ENCODE results near the gene NRL. TPM values are rescaled to one million over a fixed set of nuclear protein-coding genes. Genes with fewer than 3 reads are reported as not detected.

NRL gene
- total and polyA plus RNA-seq, 4 donors, result 2.7 to 5.4 (median 3.1) TPM

DNA sequence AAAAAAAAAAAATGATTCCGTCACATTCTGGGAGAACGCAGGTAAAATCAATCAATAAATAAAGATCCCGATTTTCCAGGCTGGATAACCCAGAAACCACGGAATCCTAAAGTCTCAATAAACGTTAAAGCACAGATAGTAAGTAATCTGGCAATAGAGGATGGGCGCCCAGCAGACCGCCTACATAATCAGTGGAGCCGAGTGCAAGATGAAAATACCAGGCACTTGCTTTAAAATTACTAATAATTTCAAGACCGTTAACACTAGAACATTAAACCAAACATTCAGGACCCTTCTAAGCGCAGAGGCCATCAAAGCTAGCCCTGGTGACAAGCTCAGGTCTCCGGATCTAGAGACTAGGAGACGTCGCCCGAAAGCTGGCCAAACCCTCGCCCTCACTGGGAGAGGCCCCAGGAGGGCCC is 1.4 kb downstream of the NRL start:
- WGBS, 2 donors, result 18 to 20% methylated on average over 15 of the region's 15 CpGs
- no peaks in the 10 kb centered on the region for H3K27me3 ChIP-seq (ENCODE audit: control insufficient read depth in 3 of 3, insufficient read depth in 3 of 3, low read length in 2 of 3)
- peak overlapping the region; percentile 97 to 98 for H3K27ac ChIP-seq (ENCODE audit: low read depth in 1 of 2, low read length in 1 of 2)
- peak overlapping the region; percentile 65 to 79 for H3K9ac ChIP-seq (ENCODE audit: insufficient read depth in 1 of 2, low read length in 2 of 2)
- no peak for TF ChIP-seq CTCF (IDR thresholded peaks at IDR 0.05; ENCODE audit: control extremely low read depth, extremely low read depth)
- ATAC-seq (ENCODE audit: insufficient read depth, low FRiP score), result no peak
- peaks cover 3 to 9% (median 7%) of the 10 kb centered on the region in 4 donors for H3K36me3 ChIP-seq (ENCODE audit: control insufficient read depth in 4 of 4, insufficient read depth in 4 of 4, low read length in 4 of 4)
- peak overlapping the region; percentile 55 for H3K4me3 ChIP-seq
- peaks cover 0 to 18% (median 7%) of the 10 kb centered on the region in 5 donors for H3K4me1 ChIP-seq (ENCODE audit: control insufficient read depth in 5 of 5, insufficient read depth in 5 of 5, low read length in 5 of 5)
- DNase-seq, result no peak
- H3K9me3 ChIP-seq (ENCODE audit: control insufficient read depth in 4 of 4, insufficient read depth in 3 of 4, low read length in 3 of 4), result no peaks in the 10 kb centered on the region

- TF ChIP-seq CTCF (IDR thresholded peaks at IDR 0.05; ENCODE audit: control extremely low read depth, extremely low read depth), result no peak
- no peak for ATAC-seq (ENCODE audit: insufficient read depth, low FRiP score)
- Histone ChIP-seq H3K27me3 (ENCODE audit: control insufficient read depth in 3 of 3, insufficient read depth in 3 of 3, low read length in 2 of 3) (no peaks in the 10 kb centered on the region), H3K27ac (ENCODE audit: low read depth in 1 of 2, low read length in 1 of 2) (no peak overlapping the region), H3K36me3 (ENCODE audit: control insufficient read depth in 4 of 4, insufficient read depth in 4 of 4, low read length in 4 of 4) (no peaks in the 10 kb centered on the region), H3K9me3 (ENCODE audit: control insufficient read depth in 4 of 4, insufficient read depth in 3 of 4, low read length in 3 of 4) (no peaks in the 10 kb centered on the region), H3K4me1 (ENCODE audit: control insufficient read depth in 5 of 5, insufficient read depth in 5 of 5, low read length in 5 of 5) (peaks cover 0 to 8% (median 2%) of the 10 kb centered on the region in 5 donors), H3K4me3 (no peak overlapping the region), H3K9ac (ENCODE audit: insufficient read depth in 1 of 2, low read length in 2 of 2) (no peak overlapping the region)
- no peak for DNase-seq
- WGBS, 2 donors, result 80 to 84% methylated on average over 1 of the region's 1 CpG
Measured at GRCh38 chr14:24110523-24110922, 4.2 kb downstream of the NRL start.

DNA sequence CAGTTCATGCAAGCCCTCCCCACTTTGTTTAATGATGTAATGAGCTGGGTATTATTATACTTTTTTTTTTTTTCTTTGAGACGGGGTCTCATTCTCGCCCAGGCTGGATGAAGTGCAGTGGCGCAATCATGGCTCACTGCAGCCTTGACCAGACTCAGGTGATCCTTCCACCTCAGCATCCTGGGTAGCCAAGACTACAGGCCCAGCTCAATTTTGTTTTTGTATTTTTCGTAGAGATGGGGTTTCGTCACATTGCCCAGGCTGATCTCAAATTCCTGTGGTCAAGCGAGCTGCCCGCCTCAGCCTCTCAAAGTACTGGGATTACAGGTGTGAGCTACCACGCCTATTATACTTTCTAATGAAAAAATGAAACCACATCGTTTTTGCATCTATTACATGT is 4.7 kb downstream of the NRL start:
- Histone ChIP-seq H3K9ac (ENCODE audit: insufficient read depth in 1 of 2, low read length in 2 of 2) (no peak overlapping the region), H3K36me3 (ENCODE audit: control insufficient read depth in 4 of 4, insufficient read depth in 4 of 4, low read length in 4 of 4) (no peaks in the 10 kb centered on the region), H3K9me3 (ENCODE audit: control insufficient read depth in 4 of 4, insufficient read depth in 3 of 4, low read length in 3 of 4) (no peaks in the 10 kb centered on the region), H3K27ac (ENCODE audit: low read depth in 1 of 2, low read length in 1 of 2) (no peak overlapping the region), H3K27me3 (ENCODE audit: control insufficient read depth in 3 of 3, insufficient read depth in 3 of 3, low read length in 2 of 3) (no peaks in the 10 kb centered on the region), H3K4me3 (no peak overlapping the region), H3K4me1 (ENCODE audit: control insufficient read depth in 5 of 5, insufficient read depth in 5 of 5, low read length in 5 of 5) (peaks cover 0 to 5% (median 2%) of the 10 kb centered on the region in 5 donors)
- TF ChIP-seq CTCF (IDR thresholded peaks at IDR 0.05; ENCODE audit: control extremely low read depth, extremely low read depth), result no peak
- 64 to 65% methylated on average over 9 of the region's 9 CpGs for WGBS, 2 donors
- ATAC-seq (ENCODE audit: insufficient read depth, low FRiP score), result no peak
- no peak for DNase-seq

DNA sequence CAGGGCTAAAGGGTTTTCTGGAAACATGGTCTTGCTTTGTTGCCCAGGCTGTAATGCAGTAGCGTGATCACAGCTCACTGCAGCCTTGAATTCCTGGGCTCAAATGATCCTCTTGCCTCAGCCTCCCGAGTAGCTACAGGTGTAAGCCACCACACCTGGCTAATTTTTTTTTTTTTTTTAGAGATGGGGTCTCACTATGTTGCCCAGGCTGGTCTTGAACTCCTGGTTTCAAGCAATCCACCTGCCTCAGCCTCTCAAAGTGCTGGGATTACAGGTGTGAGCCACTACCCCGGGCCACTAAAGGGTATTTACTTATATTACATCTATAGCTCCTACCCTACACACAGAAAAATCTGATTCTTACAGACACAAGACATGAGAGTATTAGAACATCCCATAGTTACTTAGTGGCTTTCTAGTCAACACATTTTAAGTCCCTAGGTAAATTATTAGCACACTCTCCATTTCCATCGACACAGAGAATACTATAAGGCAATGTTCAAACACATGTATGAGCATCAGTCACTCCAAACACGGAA is 6.3 kb downstream of the NRL start:
- Histone ChIP-seq H3K27me3 (ENCODE audit: control insufficient read depth in 3 of 3, insufficient read depth in 3 of 3, low read length in 2 of 3) (no peaks in the 10 kb centered on the region), H3K9ac (ENCODE audit: insufficient read depth in 1 of 2, low read length in 2 of 2) (no peak overlapping the region), H3K36me3 (ENCODE audit: control insufficient read depth in 4 of 4, insufficient read depth in 4 of 4, low read length in 4 of 4) (peaks cover 0 to 4% (median 1%) of the 10 kb centered on the region in 4 donors), H3K9me3 (ENCODE audit: control insufficient read depth in 4 of 4, insufficient read depth in 3 of 4, low read length in 3 of 4) (no peaks in the 10 kb centered on the region), H3K4me1 (ENCODE audit: control insufficient read depth in 5 of 5, insufficient read depth in 5 of 5, low read length in 5 of 5) (peaks cover 0 to 5% (median 2%) of the 10 kb centered on the region in 5 donors), H3K4me3 (no peak overlapping the region), H3K27ac (ENCODE audit: low read depth in 1 of 2, low read length in 1 of 2) (no peak overlapping the region)
- TF ChIP-seq CTCF (IDR thresholded peaks at IDR 0.05; ENCODE audit: control extremely low read depth, extremely low read depth), result no peak
- no peak for ATAC-seq (ENCODE audit: insufficient read depth, low FRiP score)
- WGBS, 2 donors, result 48 to 49% methylated on average over 5 of the region's 5 CpGs
- no peak for DNase-seq

All from lung (tissue), 12 donors.